ENCODE results near the gene TFDP2. TPM values are rescaled to one million over a fixed set of nuclear protein-coding genes. Genes with fewer than 3 reads are reported as not detected.

TFDP2 gene
- total and polyA plus RNA-seq, 2 of the 8 experiments (the other 6 are each of a cell fraction or from before 2014, with no cell fraction given): 41.1 to 119 TPM

DNA sequence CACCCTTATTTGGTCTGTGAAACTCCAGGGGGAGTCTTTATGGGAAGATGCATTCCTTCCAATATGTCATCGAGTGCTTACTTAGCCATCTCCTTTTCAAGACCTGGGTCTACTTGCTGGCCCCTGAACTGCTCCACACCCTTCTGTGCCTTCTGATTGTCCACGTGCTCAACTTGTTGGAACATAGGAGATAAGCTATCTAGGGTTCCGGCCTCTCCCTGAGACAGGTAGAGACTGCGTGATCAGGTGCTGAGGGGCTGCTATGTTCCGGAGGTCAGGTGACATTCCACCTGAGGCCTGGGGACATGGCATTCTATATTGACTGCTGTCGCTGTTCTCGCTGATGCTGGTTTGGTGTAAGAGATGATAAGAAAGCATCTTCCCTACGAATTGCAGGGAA lies 207.3 kb downstream of the TFDP2 start (continued):
- no peak for TF ChIP-seq BACH1 (IDR thresholded peaks at IDR 0.05; ENCODE audit: low read length)
- no peak for TF ChIP-seq GABPA (IDR thresholded peaks at IDR 0.05; ENCODE audit: borderline replicate concordance, insufficient read depth, low read length)
- TF ChIP-seq SIRT6 (IDR thresholded peaks at IDR 0.05; ENCODE audit: low read length): no peak
- no peak for TF ChIP-seq BRCA1 (IDR thresholded peaks at IDR 0.05; ENCODE audit: low read depth, low read length)
- no peak for TF ChIP-seq TCF12 (IDR thresholded peaks at IDR 0.05; ENCODE audit: low read depth, low read length)

Data from H1 (cell line).